Neural progenitor cell (in vitro differentiated cells): ENCODE measurements around the gene ZNF638.

Experiments
- CTCF ChIP-seq: fragments of 200-600 bp; sonication (generic); IDR thresholded peaks from 2 replicates; pipeline ENCODE4 v1.5.1; 2017; ENCODE audit warnings: antibody characterized with exemption, mild to moderate bottlenecking
- EZH2 ChIP-seq: fragments of 200-600 bp; sonication (generic); IDR thresholded peaks from 2 replicates; pipeline ENCODE4 v1.6.1; 2017; ENCODE audit warnings: antibody characterized with exemption, mild to moderate bottlenecking, moderate library complexity
- EZH2phosphoT487 ChIP-seq: fragments of 200-600 bp; sonication (generic); IDR thresholded peaks from 2 replicates; pipeline ENCODE4 v1.6.1; 2017; ENCODE audit warnings: antibody characterized with exemption

DNA sequence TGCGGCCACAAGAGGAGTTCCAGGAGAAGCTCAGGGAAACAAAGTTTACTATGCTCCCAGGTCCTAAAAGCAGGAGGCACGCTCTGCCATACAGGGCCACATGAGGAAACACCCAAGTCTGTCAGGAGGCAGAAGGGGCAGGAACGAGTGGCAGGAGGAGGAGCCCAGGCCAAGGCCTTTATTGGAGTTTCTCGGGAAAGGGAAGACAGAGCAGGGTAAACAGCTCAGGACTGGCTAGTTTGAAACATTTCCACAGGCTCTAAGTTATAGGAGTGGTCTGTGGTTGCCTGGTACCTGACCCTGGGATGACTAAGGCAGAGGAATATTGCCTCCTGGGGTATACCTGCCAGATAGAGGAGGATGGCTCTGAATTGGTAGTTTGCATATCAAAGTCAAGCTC lies 3.7 kb upstream of the ZNF638 start:
- TF ChIP-seq CTCF, result no peak
- TF ChIP-seq EZH2, result no peak
- no peak for TF ChIP-seq EZH2phosphoT487
